ENCODE measurements around the gene AZIN2. TPM values are rescaled to one million over a fixed set of nuclear protein-coding genes. Genes with fewer than 3 reads are reported as not detected.
"Not testable (repeated sequence)": the region's sequence is repeated elsewhere in the genome, so short reads cannot be mapped to it uniquely, and the experiment has no call there.

AZIN2 gene
- total and polyA plus RNA-seq, 2 donors: 1.7 to 4.2 TPM

GRCh38 chr1:33119050-33119449 is 38.1 kb downstream of the AZIN2 start:
- Histone ChIP-seq H3K27me3 (ENCODE audit: control insufficient read depth in 2 of 2, insufficient read depth in 1 of 2, low read length in 1 of 2) (peaks cover 0 to 3% of the 10 kb centered on the region in 2 donors), H3K27ac (ENCODE audit: low read depth in 1 of 2, low read length in 1 of 2) (no peak overlapping the region)
- 93% methylated on average over 2 of the region's 2 CpGs for WGBS

GRCh38 chr1:33119532-33120217 is 38.7 kb downstream of the AZIN2 start:
- Histone ChIP-seq H3K4me3 (ENCODE audit: low read length in 2 of 2) (no peak overlapping the region), H3K27me3 (ENCODE audit: control insufficient read depth in 2 of 2, insufficient read depth in 1 of 2, low read length in 1 of 2) (peaks cover 0 to 3% of the 10 kb centered on the region in 2 donors), H3K4me1 (ENCODE audit: control insufficient read depth in 2 of 2, insufficient read depth in 2 of 2, low read length in 2 of 2) (no peaks in the 10 kb centered on the region), H3K9me3 (ENCODE audit: control insufficient read depth in 2 of 2, insufficient read depth in 1 of 2, low read length in 1 of 2) (no peaks in the 10 kb centered on the region), H3K36me3 (ENCODE audit: control insufficient read depth in 2 of 2, insufficient read depth in 2 of 2, low read length in 1 of 2) (no peaks in the 10 kb centered on the region), H3K27ac (ENCODE audit: low read depth in 1 of 2, low read length in 1 of 2) (no peak overlapping the region)
- no peak for DNase-seq (ENCODE audit: low read depth in 6 of 9, low spot score in 9 of 9)
- WGBS: 96% methylated on average over 16 of the region's 16 CpGs

More at GRCh38 chr1:33119050-33119449, 38.1 kb downstream of the AZIN2 start:
- no peak for DNase-seq (ENCODE audit: low read depth in 6 of 9, low spot score in 9 of 9)
- Histone ChIP-seq H3K4me3 (ENCODE audit: low read length in 2 of 2) (no peak overlapping the region), H3K4me1 (ENCODE audit: control insufficient read depth in 2 of 2, insufficient read depth in 2 of 2, low read length in 2 of 2) (no peaks in the 10 kb centered on the region), H3K36me3 (ENCODE audit: control insufficient read depth in 2 of 2, insufficient read depth in 2 of 2, low read length in 1 of 2) (no peaks in the 10 kb centered on the region), H3K9me3 (ENCODE audit: control insufficient read depth in 2 of 2, insufficient read depth in 1 of 2, low read length in 1 of 2) (no peaks in the 10 kb centered on the region)

GRCh38 chr1:33120436-33121231 is 39.7 kb downstream of the AZIN2 start:
- Histone ChIP-seq H3K4me3 (ENCODE audit: low read length in 2 of 2) (no peak overlapping the region), H3K36me3 (ENCODE audit: control insufficient read depth in 2 of 2, insufficient read depth in 2 of 2, low read length in 1 of 2) (no peaks in the 10 kb centered on the region), H3K27me3 (ENCODE audit: control insufficient read depth in 2 of 2, insufficient read depth in 1 of 2, low read length in 1 of 2) (peaks cover 0 to 3% of the 10 kb centered on the region in 2 donors), H3K27ac (ENCODE audit: low read depth in 1 of 2, low read length in 1 of 2) (no peak overlapping the region), H3K4me1 (ENCODE audit: control insufficient read depth in 2 of 2, insufficient read depth in 2 of 2, low read length in 2 of 2) (no peaks in the 10 kb centered on the region), H3K9me3 (ENCODE audit: control insufficient read depth in 2 of 2, insufficient read depth in 1 of 2, low read length in 1 of 2) (no peaks in the 10 kb centered on the region)
- no peak for DNase-seq (ENCODE audit: low read depth in 6 of 9, low spot score in 9 of 9)
- 96% methylated on average over 8 of the region's 8 CpGs for WGBS

GRCh38 chr1:33121728-33122127 is 40.8 kb downstream of the AZIN2 start:
- Histone ChIP-seq H3K9me3 (ENCODE audit: control insufficient read depth in 2 of 2, insufficient read depth in 1 of 2, low read length in 1 of 2) (no peaks in the 10 kb centered on the region), H3K27me3 (ENCODE audit: control insufficient read depth in 2 of 2, insufficient read depth in 1 of 2, low read length in 1 of 2) (peaks cover 0 to 3% of the 10 kb centered on the region in 2 donors), H3K4me1 (ENCODE audit: control insufficient read depth in 2 of 2, insufficient read depth in 2 of 2, low read length in 2 of 2) (peaks cover 5 to 6% of the 10 kb centered on the region in 2 donors), H3K27ac (ENCODE audit: low read depth in 1 of 2, low read length in 1 of 2) (no peak overlapping the region), H3K4me3 (ENCODE audit: low read length in 2 of 2) (no peak overlapping the region), H3K36me3 (ENCODE audit: control insufficient read depth in 2 of 2, insufficient read depth in 2 of 2, low read length in 1 of 2) (no peaks in the 10 kb centered on the region)
- WGBS: 90% methylated on average over 5 of the region's 5 CpGs
- DNase-seq (ENCODE audit: low read depth in 6 of 9, low spot score in 9 of 9): no peak

- H3K36me3 ChIP-seq (ENCODE audit: control insufficient read depth in 2 of 2, insufficient read depth in 2 of 2, low read length in 1 of 2): no peaks in the 10 kb centered on the region
- H3K4me3 ChIP-seq (ENCODE audit: low read length in 2 of 2): no peak overlapping the region
- no peak overlapping the region for H3K27ac ChIP-seq (ENCODE audit: low read depth in 1 of 2, low read length in 1 of 2)
- DNase-seq (ENCODE audit: low read depth in 6 of 9, low spot score in 9 of 9): no peak
- WGBS: 94% methylated on average over 7 of the region's 7 CpGs
- H3K4me1 ChIP-seq (ENCODE audit: control insufficient read depth in 2 of 2, insufficient read depth in 2 of 2, low read length in 2 of 2): peaks cover 7 to 8% of the 10 kb centered on the region in 2 donors
- no peaks in the 10 kb centered on the region for H3K9me3 ChIP-seq (ENCODE audit: control insufficient read depth in 2 of 2, insufficient read depth in 1 of 2, low read length in 1 of 2)
- H3K27me3 ChIP-seq (ENCODE audit: control insufficient read depth in 2 of 2, insufficient read depth in 1 of 2, low read length in 1 of 2): peaks cover 0 to 3% of the 10 kb centered on the region in 2 donors
Measured at GRCh38 chr1:33122483-33123178, 41.7 kb downstream of the AZIN2 start.

GRCh38 chr1:33123266-33123665 is 42.3 kb downstream of the AZIN2 start:
- H3K36me3 ChIP-seq (ENCODE audit: control insufficient read depth in 2 of 2, insufficient read depth in 2 of 2, low read length in 1 of 2): no peaks in the 10 kb centered on the region
- peaks cover 12 to 14% of the 10 kb centered on the region in 2 donors for H3K4me1 ChIP-seq (ENCODE audit: control insufficient read depth in 2 of 2, insufficient read depth in 2 of 2, low read length in 2 of 2)
- no peak for DNase-seq (ENCODE audit: low read depth in 6 of 9, low spot score in 9 of 9)
- no peak overlapping the region for H3K4me3 ChIP-seq (ENCODE audit: low read length in 2 of 2)
- no peaks in the 10 kb centered on the region for H3K9me3 ChIP-seq (ENCODE audit: control insufficient read depth in 2 of 2, insufficient read depth in 1 of 2, low read length in 1 of 2)
- peaks cover 0 to 3% of the 10 kb centered on the region in 2 donors for H3K27me3 ChIP-seq (ENCODE audit: control insufficient read depth in 2 of 2, insufficient read depth in 1 of 2, low read length in 1 of 2)
- H3K27ac ChIP-seq (ENCODE audit: low read depth in 1 of 2, low read length in 1 of 2): no peak overlapping the region
- 93% methylated on average over 3 of the region's 3 CpGs for whole genome bisulfite sequencing

- H3K9me3 ChIP-seq (ENCODE audit: control insufficient read depth in 2 of 2, insufficient read depth in 1 of 2, low read length in 1 of 2); H3K27me3 ChIP-seq (ENCODE audit: control insufficient read depth in 2 of 2, insufficient read depth in 1 of 2, low read length in 1 of 2); H3K27ac ChIP-seq (ENCODE audit: low read depth in 1 of 2, low read length in 1 of 2); DNase-seq (ENCODE audit: low read depth in 6 of 9, low spot score in 9 of 9); H3K36me3 ChIP-seq (ENCODE audit: control insufficient read depth in 2 of 2, insufficient read depth in 2 of 2, low read length in 1 of 2); H3K4me3 ChIP-seq (ENCODE audit: low read length in 2 of 2): not testable (repeated sequence)
- H3K4me1 ChIP-seq (ENCODE audit: control insufficient read depth in 2 of 2, insufficient read depth in 2 of 2, low read length in 2 of 2): peaks cover 14 to 18% of the 10 kb centered on the region in 2 donors
- 98% methylated on average over 4 of the region's 4 CpGs for WGBS
Measured at GRCh38 chr1:33124647-33125046, 43.7 kb downstream of the AZIN2 start.

- Histone ChIP-seq H3K4me3 (ENCODE audit: low read length in 2 of 2) (peak overlapping the region; percentile 59 to 88), H3K27ac (ENCODE audit: low read depth in 1 of 2, low read length in 1 of 2) (peak overlapping the region; percentile 83 to 89), H3K27me3 (ENCODE audit: control insufficient read depth in 2 of 2, insufficient read depth in 1 of 2, low read length in 1 of 2) (peaks cover 0 to 3% of the 10 kb centered on the region in 2 donors), H3K9me3 (ENCODE audit: control insufficient read depth in 2 of 2, insufficient read depth in 1 of 2, low read length in 1 of 2) (no peaks in the 10 kb centered on the region), H3K36me3 (ENCODE audit: control insufficient read depth in 2 of 2, insufficient read depth in 2 of 2, low read length in 1 of 2) (no peaks in the 10 kb centered on the region), H3K4me1 (ENCODE audit: control insufficient read depth in 2 of 2, insufficient read depth in 2 of 2, low read length in 2 of 2) (peaks cover 14 to 18% of the 10 kb centered on the region in 2 donors)
- DNase-seq (ENCODE audit: low read depth in 6 of 9, low spot score in 9 of 9): no peak
- 34% methylated on average over 9 of the region's 9 CpGs for WGBS
Measured at GRCh38 chr1:33126411-33127000, 45.6 kb downstream of the AZIN2 start.
